AG09309 (cell line): ENCODE data around the gene ZNF385C.

Experiments
- DNase-seq: peaks from one replicate; pipeline ENCODE4 v3.0.0-alpha.2; 2010; ENCODE audit warnings: low read depth
- H3K4me3 ChIP-seq: 2 replicates; pipeline ENCODE4 v1.5.1; 2011; ENCODE audit warnings: mild to moderate bottlenecking, low read depth, low read length, moderate library complexity; ENCODE audit not compliant: control insufficient read depth
- CTCF ChIP-seq: IDR thresholded peaks from 2 replicates; pipeline ENCODE4 v1.5.1; 2011; ENCODE audit warnings: mild to moderate bottlenecking, low read depth, low read length, inconsistent platforms; ENCODE audit not compliant: insufficient read depth, control insufficient read depth; ENCODE audit errors: missing control alignments

The ZNF385C gene

GRCh38 chr17:42081516-42082129 lies 16.6 kb downstream of the ZNF385C start:
- DNase-seq = no peak
- H3K4me3 ChIP-seq = no peak overlapping the region
- no peak for TF ChIP-seq CTCF

- TF ChIP-seq CTCF = no peak
- DNase-seq = no peak
- H3K4me3 ChIP-seq = no peak overlapping the region
Observed at GRCh38 chr17:42079541-42079940, 18.7 kb downstream of the ZNF385C start.

- no peak for TF ChIP-seq CTCF
- no peak overlapping the region for H3K4me3 ChIP-seq
- DNase-seq = no peak
Observed at GRCh38 chr17:42078396-42079043, 19.8 kb downstream of the ZNF385C start.

- no peak for DNase-seq
- TF ChIP-seq CTCF = no peak
Observed at GRCh38 chr17:42077755-42078154, 20.5 kb downstream of the ZNF385C start.

GRCh38 chr17:42076797-42077559 lies 21.3 kb downstream of the ZNF385C start:
- no peak for DNase-seq
- no peak for TF ChIP-seq CTCF
- H3K4me3 ChIP-seq = no peak overlapping the region

More at GRCh38 chr17:42077755-42078154, 20.5 kb downstream of the ZNF385C start:
- H3K4me3 ChIP-seq = no peak overlapping the region

GRCh38 chr17:42075789-42076188 lies 22.5 kb downstream of the ZNF385C start:
- no peak overlapping the region for H3K4me3 ChIP-seq
- no peak for DNase-seq
- TF ChIP-seq CTCF = no peak
